Sciatic nerve (tissue), 2 donors: ENCODE results near the gene CCDC88B. TPM values are rescaled to one million over a fixed set of nuclear protein-coding genes. Genes with fewer than 3 reads are reported as not detected.

Experiments used
- ATAC-seq: fragments of 200-7000 bp; cut with Tn5 transposase; one replicate; pipeline ENCODE4 v1.9.1; 2020; ENCODE audit warnings: mild to moderate bottlenecking, moderate library complexity
- DNase-seq: peaks from one replicate; pipeline ENCODE4 v3.0.0-alpha.2; 2020; ENCODE audit warnings: low spot score
- intact Hi-C: fragments of 100-400 bp; cut with DNase I; formaldehyde crosslinking; loops from one replicate; pipeline ENCODE4 v1.14.2; 2022
- microRNA-seq: library from miRNA; unstranded; fragments of <30 nt; microRNA quantifications from one replicate; pipeline ENCODE4 v1.2.0, GENCODE V29; 2020
- total RNA-seq: library from RNA; stranded (reverse); fragmentation: NEBNext Ultra II Directional; extraction: Animal tissue kit (Norgen Biotek cat#: 25700); gene quantifications from one replicate; pipeline ENCODE4 v1.2.1, GENCODE V29; 2021
- donor health status: DM: no; HTN: no; CAD: no.
- donor health status: DM: no; HTN: no; CAD: no.

The CCDC88B gene
- total RNA-seq, 1 donor from 2014 or later: 12.9 TPM

DNA sequence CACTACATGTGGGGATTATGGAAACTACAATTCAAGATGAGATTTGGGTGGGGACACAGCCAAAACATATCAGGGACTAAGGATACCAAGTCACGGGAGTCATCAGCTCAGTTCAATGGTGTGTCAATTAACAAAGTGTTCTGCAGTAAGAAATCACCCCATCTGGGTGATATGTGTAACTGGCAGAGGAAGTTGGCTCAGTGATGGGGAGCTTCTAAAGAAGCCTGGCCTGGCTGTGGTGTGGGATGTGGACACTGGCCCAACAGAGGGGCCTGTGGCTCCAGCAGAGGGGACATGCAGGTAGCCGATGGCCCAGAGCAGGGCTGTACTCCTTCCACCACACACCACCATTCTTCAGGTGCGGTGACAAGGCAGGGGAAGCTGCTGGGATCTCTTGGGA, 50.6 kb downstream of the CCDC88B start:
- intact Hi-C loops: no loop called here
- DNase-seq (no peak), ATAC-seq (no peak)

GRCh38 chr11:64391839-64392238, 51.8 kb downstream of the CCDC88B start:
- no peak for DNase-seq
- no peak for ATAC-seq
- intact Hi-C loops: no loop called here

DNA sequence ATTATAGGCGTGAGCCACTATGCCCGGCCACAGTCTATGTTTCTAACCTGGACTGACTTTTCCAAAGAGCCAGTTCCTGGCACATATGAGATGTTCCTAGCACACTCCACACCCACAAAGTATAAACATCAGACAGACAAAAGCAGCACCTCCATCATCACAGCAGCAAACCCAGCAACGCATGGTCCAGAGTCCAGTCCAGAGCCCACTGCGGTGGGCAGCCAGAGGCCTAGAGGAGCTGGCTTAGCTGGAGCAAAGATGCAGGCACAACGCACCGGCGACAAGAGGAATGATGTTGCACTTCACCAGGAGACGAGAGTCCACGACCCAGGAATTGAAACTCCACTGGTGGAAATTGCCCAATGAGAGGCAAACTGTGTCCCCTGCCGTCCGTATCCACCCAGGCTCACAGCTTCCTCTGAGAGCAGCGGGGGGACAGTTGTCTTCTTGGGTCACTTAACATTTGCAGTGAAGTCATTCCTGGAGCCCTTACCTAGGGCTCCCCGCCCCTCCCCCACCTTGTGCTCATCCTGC, 55.6 kb downstream of the CCDC88B start:
- intact Hi-C loops: no loop called here
- ATAC-seq: peak; percentile 22

GRCh38 chr11:64396079-64396591, 56.1 kb downstream of the CCDC88B start:
- peak; percentile 39 for ATAC-seq

More for the DNA sequence above, 55.6 kb downstream of the CCDC88B start:
- DNase-seq: no peak

GRCh38 chr11:64400102-64400501, 60.1 kb downstream of the CCDC88B start:
- intact Hi-C loops: no loop called here
- ATAC-seq (no peak), DNase-seq (no peak)

More at GRCh38 chr11:64396079-64396591, 56.1 kb downstream of the CCDC88B start:
- intact Hi-C loops: no loop called here
- DNase-seq: no peak

DNA sequence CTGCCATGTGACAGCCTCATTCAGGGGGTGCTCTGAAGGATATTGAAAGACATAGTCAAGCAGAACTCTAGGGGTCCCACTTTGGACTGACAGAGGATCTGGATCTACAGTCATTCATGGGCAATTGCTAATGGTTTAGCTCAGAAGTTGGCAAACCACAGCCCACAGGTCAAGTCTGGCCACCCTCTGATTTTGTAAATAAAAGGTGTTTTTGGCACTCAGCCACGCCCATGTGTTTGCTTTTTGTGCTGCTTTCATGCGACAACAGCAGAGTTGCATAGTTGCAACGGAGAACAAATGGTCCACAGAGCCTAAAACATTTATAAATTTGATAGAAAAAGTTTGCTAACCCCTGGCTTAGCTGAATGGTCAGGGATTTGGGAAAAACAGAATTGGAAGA, 60.7 kb downstream of the CCDC88B start:
- ATAC-seq (no peak), DNase-seq (no peak)
- intact Hi-C loops: no loop called here

- DNase-seq (no peak), ATAC-seq (no peak)
- intact Hi-C loops: no loop called here
Observed at GRCh38 chr11:64401775-64402174, 61.8 kb downstream of the CCDC88B start.

GRCh38 chr11:64403106-64403505, 63.1 kb downstream of the CCDC88B start:
- no peak for DNase-seq
- intact Hi-C loops: no loop called here
- no peak for ATAC-seq

DNA sequence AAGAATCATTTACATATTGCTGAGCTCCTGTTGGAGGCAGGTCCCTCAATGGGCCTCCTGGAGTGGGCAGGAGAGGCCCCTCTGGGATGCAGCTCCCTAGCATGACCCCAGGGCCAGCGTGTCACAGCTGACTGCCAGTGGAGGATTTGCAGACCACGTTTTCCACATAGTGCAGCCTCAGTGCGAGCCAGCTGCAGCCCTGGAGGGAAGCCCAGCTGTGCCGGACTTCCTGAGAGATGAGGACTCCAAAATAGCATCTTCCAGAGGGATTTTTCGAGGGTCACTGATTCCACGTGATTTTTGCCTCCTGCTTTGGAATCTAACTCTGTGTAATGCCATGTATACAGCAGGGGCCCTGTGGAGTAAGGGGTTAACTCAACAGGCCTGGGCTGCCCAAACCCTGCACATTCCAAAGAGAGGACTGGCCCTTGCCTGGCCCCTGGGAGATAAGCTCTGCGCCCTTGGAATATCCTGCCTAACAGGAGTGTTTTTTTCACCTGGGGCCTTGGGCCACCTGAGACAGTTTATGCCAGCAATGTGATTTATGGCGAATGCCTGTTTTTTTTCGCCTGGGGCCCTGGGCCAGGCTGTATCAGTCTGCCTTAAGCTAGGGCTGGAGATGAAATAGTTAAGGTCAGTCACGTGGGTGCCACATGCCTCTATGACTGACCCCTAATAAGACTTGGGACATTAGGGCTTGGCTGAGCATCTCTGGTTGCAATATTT, 66.4 kb downstream of the CCDC88B start:
- intact Hi-C loops: no loop called here
- no peak for DNase-seq
- ATAC-seq: peak; percentile 86

Small RNA genes lying within 50 kb of the gene (microRNA-seq; reads per million reads assigned to microRNA genes)
- gene MIR1237 (not detected), gene MIR7155 (1.4 reads per million)

Other genes starting within 250 kb of the CCDC88B start
- 20.6 TPM for gene MACROD1, start 174.1 kb upstream of the CCDC88B start, total RNA-seq
- 87.6 TPM for gene STIP1, start 154.0 kb upstream of the CCDC88B start, total RNA-seq
- gene FERMT3, start 133.5 kb upstream of the CCDC88B start, total RNA-seq: 20.7 TPM
- 20.6 TPM for gene TRPT1, start 114.0 kb upstream of the CCDC88B start, total RNA-seq
- gene NUDT22, start 113.9 kb upstream of the CCDC88B start, total RNA-seq: 28.0 TPM
- gene DNAJC4, start 109.7 kb upstream of the CCDC88B start, total RNA-seq: 30.4 TPM
- 134 TPM for gene VEGFB, start 105.6 kb upstream of the CCDC88B start, total RNA-seq
- gene FKBP2, start 99.1 kb upstream of the CCDC88B start, total RNA-seq: 56.2 TPM
- 48.8 TPM for gene PPP1R14B, start 93.3 kb upstream of the CCDC88B start, total RNA-seq
- gene PLCB3, start 88.7 kb upstream of the CCDC88B start, total RNA-seq: 23.6 TPM
- 47.4 TPM for gene BAD, start 55.5 kb upstream of the CCDC88B start, total RNA-seq
- gene GPR137, start 54.4 kb upstream of the CCDC88B start, total RNA-seq: 34.4 TPM
- not detected for gene KCNK4, start 48.9 kb upstream of the CCDC88B start, total RNA-seq
- not detected for gene CATSPERZ, start 39.8 kb upstream of the CCDC88B start, total RNA-seq
- gene ESRRA, start 34.7 kb upstream of the CCDC88B start, total RNA-seq: 17.4 TPM
- gene TRMT112, start 22.6 kb upstream of the CCDC88B start, total RNA-seq: 149 TPM
- gene PRDX5, start 22.1 kb upstream of the CCDC88B start, total RNA-seq: 143 TPM
- 23.8 TPM for gene RPS6KA4, start 19.0 kb downstream of the CCDC88B start, total RNA-seq
- not detected for gene SLC22A11, start 215.7 kb downstream of the CCDC88B start, total RNA-seq